PFSK-1 (cell line): ENCODE data around the gene OSGEP.

Experiments used
- FOXP2 ChIP-seq: optimal IDR thresholded peaks from 2 replicates; pipeline ENCODE3; 2011; ENCODE audit warnings: borderline replicate concordance, control low read depth, inconsistent platforms; ENCODE audit not compliant: insufficient read depth; ENCODE audit errors: extremely low read length, extremely low read depth
- POLR2AphosphoS5 ChIP-seq: IDR thresholded peaks from 2 replicates; pipeline ENCODE4 v1.6.1; 2012; ENCODE audit warnings: low read depth, mild to moderate bottlenecking, control low read depth, low read length, moderate library complexity
- SIN3A ChIP-seq: IDR thresholded peaks from 2 replicates; pipeline ENCODE4 v1.6.1; 2012; ENCODE audit warnings: mild to moderate bottlenecking, low read length, moderate library complexity, borderline replicate concordance; ENCODE audit not compliant: insufficient read depth
- TAF1 ChIP-seq: IDR thresholded peaks from 2 replicates; pipeline ENCODE4 v1.6.1; 2012; ENCODE audit warnings: low read length, control low read depth, borderline replicate concordance; ENCODE audit not compliant: insufficient read depth
- TF ChIP-seq, protein P1 (sequence below), 2 experiments: IDR thresholded peaks; 2 replicates each; pipeline versions ENCODE4 v1.6.1 to v1.8.0; 2011 to 2012; ENCODE audit warnings: low read depth in 2 of 2, low read length in 2 of 2, control low read depth in 1 of 2, inconsistent platforms in 1 of 2, mild to moderate bottlenecking in 1 of 2, moderate library complexity in 1 of 2; ENCODE audit not compliant: insufficient read depth in 1 of 2

OSGEP gene

DNA sequence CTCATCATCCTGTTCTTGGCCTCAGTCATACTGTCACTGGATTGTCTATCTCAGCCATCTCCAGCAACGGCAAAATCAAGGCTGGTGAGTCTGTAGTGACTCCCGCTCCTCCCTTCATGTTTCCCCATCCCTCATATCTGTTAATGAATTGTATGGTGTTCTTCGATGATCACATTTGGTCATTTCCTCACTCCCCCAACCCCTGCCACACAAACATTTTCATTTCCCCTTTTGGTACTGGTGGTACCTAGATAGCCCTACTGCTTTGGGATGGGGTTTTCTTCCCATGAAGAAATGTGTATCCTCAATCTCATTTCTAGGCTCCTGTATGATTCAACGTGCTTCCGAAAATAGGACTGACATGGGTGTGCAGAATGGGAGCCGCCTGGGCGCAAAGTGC lies 15.9 kb downstream of the OSGEP start:
- TF ChIP-seq SIN3A: no peak
- no peak for TF ChIP-seq POLR2AphosphoS5
- TF ChIP-seq, protein P1, sequence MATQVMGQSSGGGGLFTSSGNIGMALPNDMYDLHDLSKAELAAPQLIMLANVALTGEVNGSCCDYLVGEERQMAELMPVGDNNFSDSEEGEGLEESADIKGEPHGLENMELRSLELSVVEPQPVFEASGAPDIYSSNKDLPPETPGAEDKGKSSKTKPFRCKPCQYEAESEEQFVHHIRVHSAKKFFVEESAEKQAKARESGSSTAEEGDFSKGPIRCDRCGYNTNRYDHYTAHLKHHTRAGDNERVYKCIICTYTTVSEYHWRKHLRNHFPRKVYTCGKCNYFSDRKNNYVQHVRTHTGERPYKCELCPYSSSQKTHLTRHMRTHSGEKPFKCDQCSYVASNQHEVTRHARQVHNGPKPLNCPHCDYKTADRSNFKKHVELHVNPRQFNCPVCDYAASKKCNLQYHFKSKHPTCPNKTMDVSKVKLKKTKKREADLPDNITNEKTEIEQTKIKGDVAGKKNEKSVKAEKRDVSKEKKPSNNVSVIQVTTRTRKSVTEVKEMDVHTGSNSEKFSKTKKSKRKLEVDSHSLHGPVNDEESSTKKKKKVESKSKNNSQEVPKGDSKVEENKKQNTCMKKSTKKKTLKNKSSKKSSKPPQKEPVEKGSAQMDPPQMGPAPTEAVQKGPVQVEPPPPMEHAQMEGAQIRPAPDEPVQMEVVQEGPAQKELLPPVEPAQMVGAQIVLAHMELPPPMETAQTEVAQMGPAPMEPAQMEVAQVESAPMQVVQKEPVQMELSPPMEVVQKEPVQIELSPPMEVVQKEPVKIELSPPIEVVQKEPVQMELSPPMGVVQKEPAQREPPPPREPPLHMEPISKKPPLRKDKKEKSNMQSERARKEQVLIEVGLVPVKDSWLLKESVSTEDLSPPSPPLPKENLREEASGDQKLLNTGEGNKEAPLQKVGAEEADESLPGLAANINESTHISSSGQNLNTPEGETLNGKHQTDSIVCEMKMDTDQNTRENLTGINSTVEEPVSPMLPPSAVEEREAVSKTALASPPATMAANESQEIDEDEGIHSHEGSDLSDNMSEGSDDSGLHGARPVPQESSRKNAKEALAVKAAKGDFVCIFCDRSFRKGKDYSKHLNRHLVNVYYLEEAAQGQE (IDR thresholded peaks at IDR 0.05; ENCODE audit: insufficient read depth in 1 of 2, low read depth in 2 of 2, low read length in 2 of 2): no peak
- no peak for TF ChIP-seq TAF1
- TF ChIP-seq FOXP2: no peak

DNA sequence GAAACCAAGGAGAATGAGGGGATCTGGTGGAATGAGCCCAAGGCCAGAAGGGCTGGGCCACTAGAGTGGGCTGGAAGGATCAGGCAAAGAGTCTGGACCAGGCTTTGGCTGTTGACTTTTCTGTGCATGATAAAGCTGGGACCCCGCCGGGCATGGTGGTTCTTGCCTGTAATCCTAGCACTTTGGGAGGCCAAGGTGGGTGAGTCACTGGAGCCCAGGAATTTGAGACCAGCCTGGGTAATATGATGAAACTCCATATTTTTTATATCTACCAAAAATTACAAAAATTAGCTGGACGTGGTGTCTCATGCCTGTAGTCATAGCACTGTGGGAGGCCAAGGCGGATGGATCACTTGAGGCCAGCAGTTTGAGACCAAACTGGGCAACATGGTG lies 18.3 kb downstream of the OSGEP start:
- TF ChIP-seq TAF1: no peak
- TF ChIP-seq POLR2AphosphoS5: no peak
- TF ChIP-seq FOXP2: no peak
- TF ChIP-seq SIN3A: no peak
- TF ChIP-seq, protein P1 (IDR thresholded peaks at IDR 0.05; ENCODE audit: insufficient read depth in 1 of 2, low read depth in 2 of 2, low read length in 2 of 2): no peak

DNA sequence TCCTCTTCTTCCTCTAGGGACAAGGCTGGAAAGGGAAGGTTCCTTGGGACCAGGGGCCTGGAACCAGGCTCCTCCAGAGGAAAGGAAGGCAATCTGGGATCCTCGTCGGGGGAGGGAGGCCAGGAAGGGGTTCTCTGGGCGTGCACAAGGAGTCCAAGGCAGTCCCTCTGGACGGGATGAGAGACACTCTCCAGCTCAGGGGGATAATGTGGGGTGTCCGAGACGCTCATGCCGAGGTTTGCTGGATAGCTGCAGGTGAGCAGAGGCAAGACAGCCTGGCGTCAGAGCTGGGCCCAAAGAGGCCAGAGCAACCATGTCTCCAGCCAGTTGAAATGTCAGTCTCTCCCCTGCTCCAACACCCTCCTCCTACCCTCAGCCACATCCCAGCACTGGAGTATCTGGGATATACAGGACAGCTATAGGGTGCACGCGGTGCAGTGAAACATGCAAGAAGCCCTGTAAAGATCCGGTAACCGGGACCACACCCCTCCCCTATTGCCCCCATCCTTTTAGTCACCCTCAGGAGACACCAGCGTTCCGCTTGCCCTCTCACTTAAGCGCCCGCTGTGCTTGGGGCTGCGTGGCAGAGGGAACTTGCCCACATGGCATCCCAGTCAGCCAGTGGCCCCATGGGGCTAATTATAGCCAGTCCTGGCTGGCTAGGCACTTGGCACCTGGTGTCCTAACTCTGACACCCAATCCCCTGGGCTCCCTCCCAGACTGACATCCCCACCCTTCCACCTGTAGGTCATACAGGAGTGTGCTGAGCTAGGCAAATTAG lies 18.8 kb downstream of the OSGEP start, which contains the start of gene KLHL33:
Gene KLHL33 (minus strand): TSS at position 585 of the 781 bp plus-strand sequence. CDS start 355 bp downstream, at position 230.
- TF ChIP-seq POLR2AphosphoS5 (no peak), TAF1 (no peak), FOXP2 (no peak), SIN3A (no peak)
- TF ChIP-seq, protein P1 (IDR thresholded peaks at IDR 0.05; ENCODE audit: insufficient read depth in 1 of 2, low read depth in 2 of 2, low read length in 2 of 2): no peak

DNA sequence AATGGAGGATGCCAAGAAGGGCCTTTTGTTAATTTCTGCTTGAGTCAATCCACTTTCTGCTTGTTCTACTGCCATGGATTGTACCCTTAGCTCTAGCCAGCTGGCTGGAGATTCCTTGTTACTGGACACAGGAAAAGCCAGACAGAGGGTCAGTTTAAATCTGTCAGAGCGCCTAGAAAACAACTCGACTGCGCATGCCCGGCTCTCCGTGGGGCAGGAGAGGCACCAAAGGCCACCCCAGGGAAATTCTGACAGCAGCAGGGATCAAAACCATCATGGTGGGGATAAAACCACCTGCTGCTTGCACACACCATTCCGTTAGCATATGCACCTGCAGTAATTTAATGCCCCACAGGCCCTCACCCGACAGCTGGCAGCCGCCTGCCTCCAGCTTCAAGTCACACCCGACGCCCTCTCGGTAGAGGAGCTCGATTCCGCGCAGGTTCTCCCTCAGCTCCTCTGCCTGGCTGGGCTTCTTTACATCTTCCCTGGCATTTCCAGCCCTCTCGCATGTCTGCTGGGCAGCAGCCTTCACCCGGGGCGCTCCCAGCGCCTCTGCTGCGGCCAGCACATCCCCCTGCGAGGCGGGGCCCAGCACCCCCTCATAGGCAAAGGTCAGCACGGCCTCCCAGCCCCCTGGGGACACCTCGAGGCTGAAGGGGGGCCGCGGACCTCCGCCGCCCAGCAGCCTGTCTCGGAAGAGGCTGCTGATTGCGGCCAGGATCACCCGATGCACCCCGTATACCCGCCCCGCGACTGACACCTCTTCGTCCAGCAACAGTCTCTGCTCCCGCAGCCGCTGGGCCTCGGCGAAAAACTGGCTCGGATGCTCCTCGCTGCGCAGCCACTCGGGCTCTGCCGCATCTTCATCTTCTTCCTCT lies 19.7 kb downstream of the OSGEP start:
- TF ChIP-seq SIN3A (no peak), FOXP2 (no peak), TAF1 (no peak), POLR2AphosphoS5 (no peak)
- TF ChIP-seq, protein P1 (IDR thresholded peaks at IDR 0.05; ENCODE audit: insufficient read depth in 1 of 2, low read depth in 2 of 2, low read length in 2 of 2): no peak
